ENCODE results near the gene NFYC.

DNA sequence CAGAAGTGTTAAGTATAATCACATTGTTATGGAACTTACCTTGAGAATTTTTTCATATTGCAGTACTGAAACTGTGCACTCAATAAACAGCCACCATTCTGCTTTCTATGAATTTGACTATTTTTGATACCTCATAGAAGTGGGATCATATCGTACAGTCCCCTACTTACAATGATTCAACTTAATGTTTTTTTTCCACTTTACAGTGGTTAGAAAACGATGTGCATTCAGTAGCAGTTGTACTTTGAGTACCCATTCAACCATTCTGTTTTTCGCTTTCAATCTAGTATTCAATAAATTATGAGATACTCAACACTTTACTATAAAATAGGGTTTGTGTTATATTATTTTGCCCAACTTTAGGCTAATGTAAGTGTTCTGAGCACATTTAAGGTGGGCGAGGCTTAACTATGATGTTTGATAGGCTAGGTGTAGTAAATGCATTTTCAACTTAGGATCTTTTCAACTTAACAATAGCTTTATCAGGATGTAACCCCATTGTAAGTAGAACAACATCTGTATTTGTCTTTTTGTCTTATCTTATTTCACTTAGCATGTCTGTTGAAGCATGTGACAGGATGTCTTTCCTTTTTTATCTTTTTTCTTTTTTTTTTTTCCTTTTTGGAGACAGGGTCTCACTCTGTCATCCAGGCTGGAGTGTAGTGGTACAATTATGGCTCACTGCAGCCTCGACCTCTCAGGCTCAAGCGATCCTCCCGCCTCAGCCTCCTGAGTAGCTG lies 49.7 kb downstream of the NFYC start:
- TF ChIP-seq CTCF (IDR thresholded peaks at IDR 0.05) (no peak), POLR2A (IDR thresholded peaks at IDR 0.05) (no peak)

Data from heart left ventricle (tissue), 13 donors.